HEK293T (cell line): ENCODE results near the gene LILRA1.
"Not testable (repeated sequence)": the region's sequence is repeated elsewhere in the genome, so short reads cannot be mapped to it uniquely, and the experiment has no call there.

Source experiments
- CTCF ChIA-PET: fragments of 350-600 bp; formaldehyde crosslinking; extraction: SDS; loops from one replicate; lab custom pipeline; 2021; ENCODE audit warnings: antibody characterized with exemption, inconsistent platforms; lab: Yijun Ruan, JAX
- POLR2A ChIA-PET: fragments of 350-600 bp; formaldehyde crosslinking; extraction: SDS; loops from one replicate; lab custom pipeline; 2020; ENCODE audit warnings: antibody characterized with exemption, inconsistent platforms; lab: Yijun Ruan, JAX
- DNase-seq: peaks from one replicate; pipeline ENCODE4 v3.0.0; 2012; ENCODE audit warnings: mixed read lengths; ENCODE audit errors: extremely low spot score
- ARNT ChIP-seq: fragments of 450-650 bp; IDR thresholded peaks from 2 replicates; pipeline ENCODE4 v1.6.1; 2017; ENCODE audit warnings: mild to moderate bottlenecking
- BHLHE40 ChIP-seq: fragments of 450-650 bp; IDR thresholded peaks from 2 replicates; pipeline ENCODE4 v1.6.1; 2016; ENCODE audit warnings: mild to moderate bottlenecking, moderate library complexity, borderline replicate concordance
- CTBP1 ChIP-seq: fragments of 450-650 bp; IDR thresholded peaks from 2 replicates; pipeline ENCODE4 v1.6.1; 2016; ENCODE audit warnings: borderline replicate concordance
- ELF4 ChIP-seq: fragments of 450-650 bp; IDR thresholded peaks from 2 replicates; pipeline ENCODE4 v1.6.1; 2017; ENCODE audit warnings: antibody characterized with exemption
- FOXA1 ChIP-seq: fragments of 450-650 bp; IDR thresholded peaks from 2 replicates; pipeline ENCODE4 v1.6.1; 2016; ENCODE audit warnings: mild to moderate bottlenecking
- FOXK2 ChIP-seq: fragments of 450-650 bp; IDR thresholded peaks from 2 replicates; pipeline ENCODE4 v1.6.1; 2016; ENCODE audit warnings: mild to moderate bottlenecking
- FOXM1 ChIP-seq: fragments of 450-650 bp; IDR thresholded peaks from 2 replicates; pipeline ENCODE4 v1.6.1; 2017; ENCODE audit warnings: mild to moderate bottlenecking, borderline replicate concordance
- HDGF ChIP-seq: fragments of 450-650 bp; IDR thresholded peaks from 2 replicates; pipeline ENCODE4 v1.6.1; 2017; ENCODE audit warnings: antibody characterized with exemption, borderline replicate concordance
- L3MBTL2 ChIP-seq: fragments of 450-650 bp; conservative IDR thresholded peaks from 2 replicates; pipeline ENCODE4 v1.6.1; 2016; ENCODE audit warnings: mild to moderate bottlenecking
- LEF1 ChIP-seq: fragments of 450-650 bp; IDR thresholded peaks from 2 replicates; pipeline ENCODE4 v1.6.1; 2017; ENCODE audit warnings: mild to moderate bottlenecking, borderline replicate concordance
- NFRKB ChIP-seq: fragments of 450-650 bp; IDR thresholded peaks from 2 replicates; pipeline ENCODE4 v1.6.1; 2016; ENCODE audit warnings: mild to moderate bottlenecking, moderate library complexity
- PKNOX1 ChIP-seq: fragments of 450-650 bp; IDR thresholded peaks from 2 replicates; pipeline ENCODE4 v1.6.1; 2016
- SP1 ChIP-seq: fragments of 450-650 bp; IDR thresholded peaks from 2 replicates; pipeline ENCODE4 v1.6.1; 2017
- SUZ12 ChIP-seq: fragments of 450-650 bp; IDR thresholded peaks from 2 replicates; pipeline ENCODE4 v1.6.1; 2016; ENCODE audit warnings: mild to moderate bottlenecking
- TARDBP ChIP-seq: fragments of 450-650 bp; IDR thresholded peaks from 2 replicates; pipeline ENCODE4 v1.6.1; 2016
- ZNF384 ChIP-seq: fragments of 450-650 bp; IDR thresholded peaks from 2 replicates; pipeline ENCODE4 v1.6.1; 2016

The LILRA1 gene

GRCh38 chr19:54554896-54555295 lies 38.5 kb upstream of the LILRA1 start:
- TF ChIP-seq SP1 = no peak
- TF ChIP-seq ZNF384 = no peak
- no peak for TF ChIP-seq ELF4
- no peak for TF ChIP-seq L3MBTL2
- no peak for TF ChIP-seq LEF1
- no peak for TF ChIP-seq FOXA1
- CTCF ChIA-PET = no interaction called here
- no peak for DNase-seq
- POLR2A ChIA-PET = no interaction called here

- CTCF ChIA-PET = no interaction called here
Measured at GRCh38 chr19:54556194-54556593, 37.2 kb upstream of the LILRA1 start.

GRCh38 chr19:54558339-54558738 lies 35.1 kb upstream of the LILRA1 start:
- DNase-seq = no peak
- ChIA-PET CTCF (no interaction called here), POLR2A (no interaction called here)
- TF ChIP-seq TARDBP (no peak), CTBP1 (no peak), NFRKB (no peak), SUZ12 (no peak), L3MBTL2 (no peak), FOXM1 (no peak), BHLHE40 (no peak), FOXA1 (no peak), FOXK2 (no peak), ARNT (no peak)

More at GRCh38 chr19:54556194-54556593, 37.2 kb upstream of the LILRA1 start:
- DNase-seq = no peak
- TF ChIP-seq TARDBP (no peak), ARNT (no peak), ZNF384 (no peak), LEF1 (no peak), SUZ12 (no peak), SP1 (no peak), PKNOX1 (no peak), FOXK2 (no peak), NFRKB (no peak), FOXM1 (no peak), BHLHE40 (no peak), FOXA1 (no peak), L3MBTL2 (no peak), HDGF (no peak), ELF4 (no peak), CTBP1 (no peak)
- POLR2A ChIA-PET = no interaction called here

- CTCF ChIA-PET = no interaction called here
- no peak for TF ChIP-seq FOXA1
- no peak for TF ChIP-seq SUZ12
- TF ChIP-seq HDGF = no peak
- no peak for TF ChIP-seq BHLHE40
- TF ChIP-seq LEF1 = no peak
- no peak for TF ChIP-seq ELF4
- TF ChIP-seq L3MBTL2 = no peak
- TF ChIP-seq ZNF384 = no peak
- TF ChIP-seq ARNT = no peak
- no peak for TF ChIP-seq FOXM1
- TF ChIP-seq PKNOX1 = no peak
- no peak for TF ChIP-seq SP1
- TF ChIP-seq CTBP1 = no peak
- no peak for TF ChIP-seq TARDBP
- no peak for TF ChIP-seq NFRKB
- TF ChIP-seq FOXK2 = no peak
- POLR2A ChIA-PET = no interaction called here
- DNase-seq = no peak
Measured at GRCh38 chr19:54560881-54561385, 32.5 kb upstream of the LILRA1 start.

GRCh38 chr19:54561840-54562239 lies 31.6 kb upstream of the LILRA1 start:
- TF ChIP-seq FOXK2 (no peak), LEF1 (no peak), SP1 (no peak), FOXM1 (no peak), HDGF (no peak), ZNF384 (no peak), SUZ12 (no peak), ELF4 (no peak), BHLHE40 (no peak), L3MBTL2 (no peak), NFRKB (no peak), PKNOX1 (no peak), TARDBP (no peak), ARNT (no peak), CTBP1 (no peak), FOXA1 (no peak)
- ChIA-PET POLR2A (no interaction called here), CTCF (no interaction called here)
- DNase-seq = no peak

GRCh38 chr19:54563206-54563605 lies 30.2 kb upstream of the LILRA1 start:
- DNase-seq, CTCF ChIA-PET, POLR2A ChIA-PET: not testable (repeated sequence)
